ENCODE data around the gene CDC5L. TPM values are rescaled to one million over a fixed set of nuclear protein-coding genes. Genes with fewer than 3 reads are reported as not detected.
A peak's percentile ranks its signal among the peaks of the same experiment; 100 is the strongest.

The CDC5L gene
- total RNA-seq, 4 donors from 2014 or later, result 9.9 to 23.1 (median 15.3) TPM

GRCh38 chr6:44473393-44474189, 86.1 kb downstream of the CDC5L start:
- TF ChIP-seq POLR2A (IDR thresholded peaks at IDR 0.05) (no peak), CTCF (IDR thresholded peaks at IDR 0.05) (no peak)
- no peak overlapping the region for H3K4me3 ChIP-seq
- no peaks in the 10 kb centered on the region for H3K36me3 ChIP-seq
- no peaks in the 10 kb centered on the region for H3K27me3 ChIP-seq
- H3K9me3 ChIP-seq, result no peaks in the 10 kb centered on the region
- no peak for DNase-seq
- peaks cover 0 to 5% (median 0%) of the 10 kb centered on the region in 4 donors for H3K4me1 ChIP-seq
- H3K27ac ChIP-seq, result no peak overlapping the region

GRCh38 chr6:44474190-44474631, 86.7 kb downstream of the CDC5L start:
- Histone ChIP-seq H3K4me3 (no peak overlapping the region), H3K27me3 (no peaks in the 10 kb centered on the region), H3K4me1 (peaks cover 0 to 5% (median 0%) of the 10 kb centered on the region in 4 donors), H3K36me3 (no peaks in the 10 kb centered on the region), H3K9me3 (no peaks in the 10 kb centered on the region), H3K27ac (no peak overlapping the region)
- no peak for DNase-seq
- TF ChIP-seq POLR2A (IDR thresholded peaks at IDR 0.05), result no peak
- no peak for TF ChIP-seq CTCF (IDR thresholded peaks at IDR 0.05)

DNA sequence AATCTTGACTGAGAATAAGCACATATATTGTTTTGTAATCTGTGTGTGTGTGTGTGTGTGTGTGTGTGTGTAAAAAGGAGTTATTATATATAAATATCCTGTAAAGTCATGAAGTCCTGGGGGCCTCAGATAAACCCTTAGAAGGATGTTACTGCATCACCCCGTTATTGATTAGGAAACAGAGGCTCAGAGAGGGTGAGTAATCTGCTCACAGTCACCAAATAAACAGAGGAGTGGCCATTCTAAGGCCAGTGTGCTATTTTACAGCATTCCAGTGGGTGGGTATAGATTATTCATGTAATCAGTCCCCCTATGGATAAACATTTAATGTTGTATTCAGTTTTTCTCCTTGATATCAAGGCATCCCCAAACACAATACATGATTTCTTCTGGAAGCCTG, 87.1 kb downstream of the CDC5L start:
- DNase-seq, result no peak
- Histone ChIP-seq H3K4me3 (no peak overlapping the region), H3K27ac (no peak overlapping the region), H3K9me3 (no peaks in the 10 kb centered on the region), H3K27me3 (no peaks in the 10 kb centered on the region), H3K36me3 (no peaks in the 10 kb centered on the region), H3K4me1 (peaks cover 0 to 5% (median 0%) of the 10 kb centered on the region in 4 donors)
- no peak for TF ChIP-seq CTCF (IDR thresholded peaks at IDR 0.05)
- no peak for TF ChIP-seq POLR2A (IDR thresholded peaks at IDR 0.05)

GRCh38 chr6:44475417-44475778, 87.9 kb downstream of the CDC5L start:
- no peaks in the 10 kb centered on the region for H3K9me3 ChIP-seq
- H3K4me1 ChIP-seq, result peaks cover 0 to 5% (median 0%) of the 10 kb centered on the region in 4 donors
- H3K27me3 ChIP-seq, result no peaks in the 10 kb centered on the region
- no peak overlapping the region for H3K27ac ChIP-seq
- DNase-seq, result no peak
- no peak overlapping the region for H3K4me3 ChIP-seq
- no peaks in the 10 kb centered on the region for H3K36me3 ChIP-seq
- no peak for TF ChIP-seq POLR2A (IDR thresholded peaks at IDR 0.05)
- no peak for TF ChIP-seq CTCF (IDR thresholded peaks at IDR 0.05)

DNA sequence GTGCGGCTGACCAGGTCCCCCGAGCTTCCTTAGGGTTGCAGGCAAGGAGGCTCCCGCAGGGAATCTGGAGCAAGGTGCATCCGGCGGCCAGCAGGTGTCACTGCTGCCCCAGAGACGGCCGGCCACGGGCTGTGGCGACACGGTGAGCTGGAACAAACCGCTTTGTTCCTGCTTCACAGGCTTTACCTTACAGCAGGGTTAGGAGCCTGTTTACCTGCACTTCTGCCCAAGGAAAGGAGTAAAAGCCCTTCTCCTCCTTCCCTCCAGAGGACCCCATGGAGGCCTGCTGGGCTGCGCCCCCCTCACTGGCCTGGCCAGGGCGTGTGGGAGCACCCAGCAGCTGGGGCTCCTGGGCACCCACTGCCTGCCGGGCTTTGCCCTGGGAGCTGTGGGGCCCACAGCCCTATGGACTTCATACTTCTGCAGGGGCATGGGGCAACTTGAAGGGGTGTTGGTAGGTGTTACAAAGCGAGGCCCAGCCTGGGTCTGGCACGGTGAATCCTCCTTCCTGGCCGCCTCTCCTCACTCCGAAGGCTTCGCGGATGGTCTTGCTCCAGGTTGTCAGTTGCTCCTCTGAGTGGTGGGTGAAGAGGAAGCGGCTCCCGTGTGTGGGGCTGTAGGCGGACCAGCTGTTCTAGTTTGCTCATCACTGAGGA, 88.4 kb downstream of the CDC5L start:
- TF ChIP-seq CTCF (IDR thresholded peaks at IDR 0.05) (peak; percentile 59 to 92 (median 90)), POLR2A (IDR thresholded peaks at IDR 0.05) (no peak)
- H3K27ac ChIP-seq, result no peak overlapping the region
- H3K27me3 ChIP-seq, result no peaks in the 10 kb centered on the region
- peaks cover 0 to 5% (median 0%) of the 10 kb centered on the region in 4 donors for H3K4me1 ChIP-seq
- DNase-seq, result peak; percentile 56 to 86 (median 85)
- H3K4me3 ChIP-seq, result no peak overlapping the region
- H3K36me3 ChIP-seq, result no peaks in the 10 kb centered on the region
- H3K9me3 ChIP-seq, result no peaks in the 10 kb centered on the region
